NCI-H2227 (cell line): Measurements from ENCODE around the gene ARRB1.
"Not testable (repeated sequence)": the region's sequence is repeated elsewhere in the genome, so short reads cannot be mapped to it uniquely, and the experiment has no call there.

ENCODE experiments used
- DNase-seq: peaks from one replicate; lab custom pipeline; 2025; ENCODE audit not compliant: unreplicated experiment; lab: John Stamatoyannopoulos, UW

The ARRB1 gene

GRCh38 chr11:75371949-75372876 lies 20.8 kb upstream of the ARRB1 start:
- DNase-seq: peak; percentile 45

DNA sequence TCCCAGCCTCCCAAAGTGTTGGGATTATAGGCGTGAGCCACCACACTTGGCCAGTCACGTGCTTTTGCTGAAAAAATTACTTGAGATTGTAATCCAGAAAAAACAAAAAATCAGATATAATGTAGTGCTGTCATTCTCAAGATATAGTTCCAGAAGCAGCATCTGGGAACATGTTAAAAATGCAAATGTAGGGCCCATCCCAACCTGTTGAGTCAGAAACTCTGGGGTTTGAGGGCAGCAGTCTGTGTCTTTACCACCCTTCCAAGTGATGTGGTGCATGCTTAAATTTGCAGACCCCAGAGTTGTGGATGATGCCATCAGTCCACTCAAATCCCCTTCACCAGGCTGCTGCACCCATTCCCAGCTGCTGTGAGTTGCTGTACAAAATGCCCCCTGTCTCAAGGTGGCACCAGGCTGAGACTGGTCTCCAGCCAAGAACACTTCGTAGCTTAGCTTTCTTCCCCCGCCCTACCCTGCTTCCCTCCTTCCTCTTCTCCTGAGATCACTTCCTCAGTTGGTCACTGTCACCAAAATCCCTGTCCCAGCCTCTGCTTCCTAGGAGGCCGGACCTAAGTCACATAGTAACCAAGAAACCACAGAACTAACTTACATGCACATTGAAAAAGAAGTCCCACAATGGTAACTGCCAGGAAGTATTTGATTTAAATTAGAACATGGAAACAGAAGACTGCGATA lies 18.2 kb upstream of the ARRB1 start:
- no peak for DNase-seq

GRCh38 chr11:75366826-75367225 lies 15.4 kb upstream of the ARRB1 start:
- not testable (repeated sequence) for DNase-seq

GRCh38 chr11:75365711-75366181 lies 14.3 kb upstream of the ARRB1 start:
- DNase-seq: no peak

DNA sequence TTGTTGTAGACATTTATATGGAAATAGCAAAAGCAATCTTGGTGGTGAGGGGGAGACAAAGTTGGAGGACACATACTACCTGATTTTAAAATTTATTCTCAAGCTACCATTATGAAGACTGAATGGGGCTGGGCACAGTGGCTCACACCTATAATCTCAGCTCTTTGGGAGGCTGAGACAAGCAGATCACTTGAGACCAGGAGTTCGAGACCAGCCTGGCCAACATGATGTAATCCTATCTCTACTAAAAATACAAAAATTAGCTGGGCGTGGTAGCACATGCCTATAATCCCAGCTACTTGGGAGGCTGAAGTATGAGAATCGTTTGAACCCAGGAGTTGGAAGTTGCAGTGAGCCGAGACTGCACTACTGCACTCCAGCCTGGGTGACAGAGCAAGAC lies 10.8 kb upstream of the ARRB1 start:
- DNase-seq: not testable (repeated sequence)

GRCh38 chr11:75356613-75357012 lies 5.2 kb upstream of the ARRB1 start:
- no peak for DNase-seq

- no peak for DNase-seq
Observed at GRCh38 chr11:75355051-75355450, 3.6 kb upstream of the ARRB1 start.

DNA sequence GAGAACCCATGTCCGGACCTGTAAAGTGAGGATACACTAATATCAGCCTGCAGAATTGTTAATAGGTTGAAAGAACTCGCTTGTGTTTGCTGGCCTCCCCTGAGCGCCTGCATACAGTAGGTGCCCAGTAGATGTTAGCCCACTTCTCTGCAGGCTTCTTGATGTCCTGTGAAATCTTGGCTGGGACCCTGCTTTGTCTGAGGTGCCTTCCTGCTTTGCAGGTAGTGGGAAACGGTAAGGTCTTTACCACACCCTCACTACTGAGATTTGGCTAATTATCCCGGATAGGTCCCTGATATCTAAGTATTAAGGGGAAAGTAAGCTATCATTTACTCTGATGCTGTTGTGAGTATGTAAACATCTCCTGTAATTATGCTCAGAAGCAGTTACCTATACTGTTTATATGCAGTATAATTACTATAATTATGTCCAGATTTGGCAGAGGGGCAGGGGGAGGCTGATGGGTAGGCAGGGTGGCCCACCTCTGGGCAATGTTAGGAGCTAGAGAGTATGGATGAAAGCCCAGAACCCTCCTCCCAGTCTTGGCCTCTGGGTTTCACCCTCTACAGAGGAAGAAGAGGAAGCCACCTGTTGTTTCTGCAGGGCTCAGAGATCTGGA lies 1.2 kb upstream of the ARRB1 start:
- peak; percentile 46 for DNase-seq

- DNase-seq: peak; percentile 66
Observed at GRCh38 chr11:75351791-75352587, 528 bp upstream of the ARRB1 start.

DNA sequence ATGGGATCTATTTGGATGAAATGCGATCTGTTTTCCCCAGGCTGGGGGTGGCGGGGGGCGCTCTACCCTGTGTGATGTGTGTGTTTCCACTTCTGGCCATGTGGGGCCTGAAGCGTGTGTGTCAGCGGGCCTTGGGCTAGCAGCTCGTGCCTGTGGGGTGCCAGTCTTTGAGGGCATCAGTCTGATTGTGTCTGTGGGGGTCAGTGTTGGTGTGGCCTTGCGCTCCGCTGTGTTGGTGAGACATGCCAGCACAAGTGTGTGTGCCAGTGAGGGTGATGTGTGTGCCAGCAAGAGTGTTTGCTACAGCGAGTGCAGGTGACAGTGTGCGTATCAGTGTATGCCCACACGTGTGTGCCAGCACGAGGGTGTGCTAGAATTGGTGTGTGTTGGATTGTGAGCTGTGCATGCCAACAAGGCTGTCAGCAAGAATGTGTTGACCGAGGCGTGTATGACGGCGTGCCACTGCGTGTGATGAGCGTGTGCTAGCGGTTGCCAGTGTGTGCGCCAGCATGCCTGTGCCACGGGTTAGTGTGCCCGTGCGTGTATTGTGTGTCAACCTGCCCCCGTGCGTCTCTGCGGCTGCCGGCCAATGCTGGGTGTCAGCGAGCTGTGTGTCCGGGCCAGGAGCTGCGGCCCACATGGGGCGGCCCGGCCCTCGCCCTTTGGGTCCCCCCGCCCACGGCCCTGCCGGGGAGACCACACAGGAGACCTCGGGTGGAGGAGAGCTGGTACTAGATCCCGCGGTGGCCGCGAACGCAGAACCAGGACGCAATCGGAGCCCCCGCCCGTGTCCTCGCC lies 519 bp downstream of the ARRB1 start:
- peak; percentile 47 for DNase-seq

- DNase-seq: no peak
Observed at GRCh38 chr11:75350122-75350742, 1.2 kb downstream of the ARRB1 start.

DNA sequence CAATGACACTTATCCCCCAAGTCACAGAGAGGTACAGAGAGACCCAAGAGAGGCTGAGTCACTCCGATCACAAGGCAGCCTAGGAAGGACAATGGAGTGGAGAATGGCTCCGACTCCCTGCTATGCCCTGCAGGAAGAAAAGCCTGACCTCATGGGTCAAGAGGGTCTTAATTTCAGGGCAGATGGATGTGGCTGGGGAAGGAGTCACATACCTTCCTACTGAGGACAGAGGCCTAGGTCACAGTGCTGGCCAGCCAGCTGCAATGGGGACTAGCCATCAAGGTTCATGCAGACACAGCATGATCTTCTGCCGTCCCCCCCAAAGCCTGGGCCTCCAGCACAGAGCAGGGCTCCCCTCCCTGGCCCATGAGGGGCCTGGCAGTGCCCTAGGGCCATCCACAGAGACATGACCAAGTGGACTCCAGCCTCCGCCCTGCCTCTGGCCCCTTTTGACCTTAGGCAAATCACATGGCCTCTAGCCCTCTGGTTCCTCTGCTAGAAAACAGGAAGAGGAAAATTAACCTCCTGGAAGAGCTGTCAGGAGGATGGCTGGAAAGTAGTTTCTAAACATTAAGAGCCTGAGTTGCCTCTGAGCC lies 1.8 kb downstream of the ARRB1 start:
- DNase-seq: no peak

DNA sequence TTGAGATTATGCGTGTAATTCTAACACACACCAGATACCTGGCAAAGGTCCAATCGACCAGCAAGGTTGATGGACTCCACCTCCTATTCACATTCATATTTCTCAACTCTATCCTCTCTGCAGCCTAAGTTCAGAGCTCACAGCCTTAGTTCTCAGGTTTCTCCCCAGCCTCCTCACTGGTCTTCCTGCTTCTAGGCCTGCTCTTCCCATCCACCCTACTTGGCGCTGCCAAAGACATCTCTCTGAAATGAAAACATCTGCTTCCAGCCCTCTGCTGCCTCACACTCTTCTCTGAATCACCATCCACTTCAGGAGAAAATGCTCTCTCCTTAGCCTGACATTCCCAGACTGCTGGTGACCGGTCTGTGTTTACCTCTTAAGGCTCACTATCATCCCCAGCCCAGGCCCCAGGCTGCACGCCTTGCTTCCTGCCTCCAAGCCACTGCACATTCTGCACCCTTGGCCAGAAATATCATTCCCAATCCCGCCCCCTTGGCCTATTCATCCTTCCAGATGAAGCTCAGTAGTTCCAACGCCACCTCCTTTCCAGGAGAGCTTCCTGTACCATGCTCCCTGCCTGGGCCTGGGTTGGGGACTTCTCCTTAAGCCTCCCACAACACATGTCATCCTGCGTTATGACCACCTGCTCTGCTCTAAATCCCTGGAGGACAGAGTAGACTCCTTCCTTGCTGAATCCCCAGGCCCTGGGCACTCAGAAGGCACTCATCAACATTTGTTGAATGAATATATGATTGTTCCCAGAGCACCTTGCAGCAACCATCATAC lies 3.5 kb downstream of the ARRB1 start:
- DNase-seq: no peak

DNA sequence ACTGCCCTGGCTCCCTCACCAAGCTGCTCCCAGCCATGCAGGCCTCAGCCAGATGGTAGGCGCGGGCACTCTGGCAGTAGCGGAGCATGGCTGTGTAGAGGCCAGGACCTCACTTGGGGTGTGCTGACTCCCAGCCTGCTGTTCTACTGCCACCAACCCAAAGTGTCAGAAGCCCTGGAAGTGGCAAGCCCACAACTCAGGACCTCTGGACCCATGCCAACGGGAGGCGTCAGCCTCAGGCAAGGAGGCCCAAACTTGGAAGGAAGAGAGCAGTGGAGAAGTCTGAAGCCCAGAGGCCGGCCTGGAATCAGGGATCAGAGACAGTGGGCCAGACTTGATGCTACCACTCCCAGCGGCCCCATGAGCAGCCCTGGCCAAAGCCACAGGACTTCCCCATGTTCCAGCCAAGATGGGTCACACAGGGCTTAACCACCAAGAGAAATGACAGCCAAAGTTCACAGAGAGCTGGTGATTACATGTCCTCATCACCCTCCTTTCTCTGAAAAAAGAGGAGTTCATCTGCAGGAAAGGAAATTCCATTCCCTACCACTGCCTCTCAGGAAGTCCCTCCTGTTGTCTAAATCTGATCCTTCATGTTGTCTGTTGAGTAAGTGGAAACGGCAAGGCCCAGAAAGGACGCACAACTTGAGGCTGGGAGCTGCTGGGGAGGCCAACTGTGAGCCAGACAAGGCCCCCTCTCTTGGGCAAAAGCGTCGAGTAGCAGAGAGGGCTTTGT lies 4.4 kb downstream of the ARRB1 start:
- DNase-seq: no peak

DNA sequence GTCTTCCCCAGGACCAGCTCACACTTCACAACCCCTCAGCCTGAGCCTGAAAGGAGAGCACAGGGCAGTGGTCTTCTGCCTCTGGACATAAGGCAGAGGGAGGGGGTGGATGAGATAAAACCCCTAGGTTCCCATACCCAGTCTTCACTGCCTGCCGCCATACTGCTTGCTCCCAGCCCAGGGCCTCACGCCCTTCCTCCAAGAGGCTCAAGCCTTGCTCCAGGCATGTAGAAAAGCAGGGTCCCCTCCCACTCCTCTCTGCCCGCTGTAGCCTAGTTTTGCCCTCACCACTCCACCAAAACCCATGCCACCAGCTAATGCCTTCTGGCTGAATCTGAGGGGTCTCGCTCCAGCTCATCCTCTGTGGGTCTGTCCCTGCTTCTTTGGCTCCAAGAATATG lies 5.2 kb downstream of the ARRB1 start:
- DNase-seq: no peak

DNA sequence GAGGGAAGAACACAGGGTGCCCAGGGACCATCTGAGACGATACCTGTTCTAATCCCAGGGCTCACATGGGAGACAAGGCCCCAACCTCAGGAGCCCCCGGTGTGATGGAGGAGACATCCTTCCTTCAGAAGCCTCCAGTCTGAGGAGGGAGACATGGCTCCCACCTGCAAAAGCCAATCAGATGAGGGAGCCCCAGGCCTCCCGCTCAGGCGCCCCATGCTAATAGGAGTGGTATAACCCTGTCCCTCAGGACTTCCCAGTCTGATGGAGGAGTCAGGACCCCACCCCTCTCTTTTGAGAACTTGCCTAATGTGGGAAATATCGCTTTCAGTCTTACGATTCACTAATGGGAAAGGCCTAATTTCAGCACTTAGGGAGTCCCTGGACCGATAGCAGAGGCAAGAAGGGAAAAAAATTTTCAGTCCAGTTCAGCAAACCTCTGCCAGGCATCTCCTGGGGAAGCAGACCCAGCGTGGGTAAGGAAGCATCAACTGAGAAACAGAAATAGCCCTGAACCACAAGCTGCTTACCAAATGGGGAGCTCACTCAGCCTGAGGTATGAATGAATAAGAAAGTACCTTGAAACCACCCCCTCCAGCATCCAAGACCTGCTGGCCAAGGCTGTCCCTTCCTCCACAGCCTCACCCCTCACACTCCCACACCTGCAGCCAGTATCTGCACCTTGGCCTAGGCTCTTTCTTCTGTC lies 5.9 kb downstream of the ARRB1 start:
- no peak for DNase-seq

DNA sequence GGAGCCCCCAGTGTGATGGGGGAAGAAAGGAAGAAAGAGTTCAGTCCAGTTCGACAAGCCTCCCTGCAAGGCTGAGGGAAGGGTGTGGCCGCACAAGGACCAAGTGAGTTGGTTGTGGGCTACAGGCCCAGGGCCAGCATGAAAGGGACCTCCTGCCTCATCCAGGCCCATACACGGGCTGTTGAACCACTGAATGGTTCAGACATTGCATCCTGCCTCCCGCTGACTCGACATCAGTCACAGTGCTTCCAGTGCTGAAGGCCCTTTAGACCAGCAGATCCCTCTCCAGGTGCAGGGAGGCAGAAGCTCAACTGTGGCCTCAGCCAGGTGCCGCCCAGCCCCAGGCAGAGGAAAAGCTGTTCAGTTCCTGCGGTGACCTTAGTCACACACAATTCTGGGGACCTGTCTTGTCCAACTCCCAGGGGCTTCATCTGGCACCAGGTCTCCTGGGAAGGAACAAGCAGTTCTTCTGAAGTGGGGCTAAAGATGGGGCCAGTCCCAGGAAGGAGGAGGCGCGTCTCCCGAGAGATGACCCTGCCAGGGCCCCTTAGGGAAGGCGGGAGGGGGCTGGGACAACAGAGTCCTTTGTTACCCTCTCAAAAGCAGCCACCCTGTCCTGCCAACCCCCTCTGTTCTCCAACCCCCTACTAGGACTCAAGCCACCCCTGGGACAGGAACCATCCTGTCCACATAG lies 6.6 kb downstream of the ARRB1 start:
- no peak for DNase-seq
